GM10266 (cell line): ENCODE data around the gene DTWD2.
"Not testable (repeated sequence)": the region's sequence is repeated elsewhere in the genome, so short reads cannot be mapped to it uniquely, and the experiment has no call there.

ENCODE experiments used
- DNase-seq: peaks from one replicate; pipeline ENCODE4 v3.0.0; 2012; ENCODE audit errors: extremely low spot score
- TF ChIP-seq, protein P1 (sequence below): IDR thresholded peaks from 2 replicates; pipeline ENCODE4 v1.5.1; 2012; ENCODE audit warnings: mild to moderate bottlenecking, low read depth; ENCODE audit not compliant: control insufficient read depth, insufficient read depth; ENCODE audit errors: missing control alignments

DTWD2 gene

DNA sequence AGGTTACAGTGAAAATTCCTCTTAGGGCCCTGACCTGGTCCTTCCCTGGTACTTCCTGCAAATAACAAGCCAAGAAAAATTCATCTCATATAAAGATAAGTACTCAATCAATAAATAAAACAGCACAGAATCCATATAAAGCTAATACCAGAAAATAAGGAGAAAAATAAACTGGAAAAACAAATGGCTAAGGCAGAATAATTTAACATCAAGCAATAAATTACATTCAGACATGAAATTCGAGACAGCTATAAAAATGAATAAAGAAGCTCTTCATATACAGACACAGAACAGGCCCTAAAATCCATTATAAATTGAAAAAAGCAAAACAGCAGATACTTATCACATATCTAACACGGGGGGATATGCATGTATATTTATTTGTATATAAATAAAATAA is 99.2 kb downstream of the DTWD2 start:
- TF ChIP-seq, protein P1, sequence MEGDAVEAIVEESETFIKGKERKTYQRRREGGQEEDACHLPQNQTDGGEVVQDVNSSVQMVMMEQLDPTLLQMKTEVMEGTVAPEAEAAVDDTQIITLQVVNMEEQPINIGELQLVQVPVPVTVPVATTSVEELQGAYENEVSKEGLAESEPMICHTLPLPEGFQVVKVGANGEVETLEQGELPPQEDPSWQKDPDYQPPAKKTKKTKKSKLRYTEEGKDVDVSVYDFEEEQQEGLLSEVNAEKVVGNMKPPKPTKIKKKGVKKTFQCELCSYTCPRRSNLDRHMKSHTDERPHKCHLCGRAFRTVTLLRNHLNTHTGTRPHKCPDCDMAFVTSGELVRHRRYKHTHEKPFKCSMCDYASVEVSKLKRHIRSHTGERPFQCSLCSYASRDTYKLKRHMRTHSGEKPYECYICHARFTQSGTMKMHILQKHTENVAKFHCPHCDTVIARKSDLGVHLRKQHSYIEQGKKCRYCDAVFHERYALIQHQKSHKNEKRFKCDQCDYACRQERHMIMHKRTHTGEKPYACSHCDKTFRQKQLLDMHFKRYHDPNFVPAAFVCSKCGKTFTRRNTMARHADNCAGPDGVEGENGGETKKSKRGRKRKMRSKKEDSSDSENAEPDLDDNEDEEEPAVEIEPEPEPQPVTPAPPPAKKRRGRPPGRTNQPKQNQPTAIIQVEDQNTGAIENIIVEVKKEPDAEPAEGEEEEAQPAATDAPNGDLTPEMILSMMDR, result no peak
- DNase-seq, result no peak

DNA sequence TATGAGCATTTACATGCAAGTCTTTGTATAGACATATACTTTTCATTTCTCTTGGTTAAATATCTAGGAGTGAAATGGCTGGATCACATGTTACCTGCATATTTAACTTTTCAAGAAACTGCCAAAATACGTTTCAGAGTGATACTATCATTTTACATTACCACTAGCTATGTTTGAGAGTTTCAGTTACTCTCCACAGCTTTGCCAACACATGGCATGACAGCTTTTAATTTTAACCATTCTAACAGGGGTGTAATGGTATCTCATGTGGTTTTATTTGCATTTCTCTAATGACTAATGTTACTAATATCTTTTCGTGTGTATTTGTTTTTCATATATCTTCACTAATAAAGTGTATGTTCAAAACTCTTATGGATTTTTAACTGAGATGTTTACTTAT is 99.8 kb downstream of the DTWD2 start:
- TF ChIP-seq, protein P1, result no peak
- DNase-seq, result no peak

DNA sequence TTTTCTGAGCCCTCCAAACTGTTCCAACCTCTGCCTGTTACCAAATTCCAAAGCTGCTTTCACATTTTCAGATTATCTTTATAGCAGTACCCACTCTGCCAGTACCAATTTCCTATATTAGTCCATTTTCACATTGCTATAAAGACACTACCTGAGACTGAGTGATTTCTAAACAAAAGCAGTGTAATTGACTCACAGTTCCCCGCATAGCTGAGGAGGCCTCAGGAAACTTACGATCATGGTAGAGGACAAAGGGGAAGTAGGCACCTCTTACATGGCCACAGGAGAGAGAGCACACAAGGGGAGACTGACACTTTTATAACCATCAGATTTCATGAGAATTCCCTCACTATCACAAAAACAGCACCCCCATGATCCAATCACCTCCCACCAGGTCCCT is 105.0 kb downstream of the DTWD2 start:
- DNase-seq, result no peak
- TF ChIP-seq, protein P1, result no peak

DNA sequence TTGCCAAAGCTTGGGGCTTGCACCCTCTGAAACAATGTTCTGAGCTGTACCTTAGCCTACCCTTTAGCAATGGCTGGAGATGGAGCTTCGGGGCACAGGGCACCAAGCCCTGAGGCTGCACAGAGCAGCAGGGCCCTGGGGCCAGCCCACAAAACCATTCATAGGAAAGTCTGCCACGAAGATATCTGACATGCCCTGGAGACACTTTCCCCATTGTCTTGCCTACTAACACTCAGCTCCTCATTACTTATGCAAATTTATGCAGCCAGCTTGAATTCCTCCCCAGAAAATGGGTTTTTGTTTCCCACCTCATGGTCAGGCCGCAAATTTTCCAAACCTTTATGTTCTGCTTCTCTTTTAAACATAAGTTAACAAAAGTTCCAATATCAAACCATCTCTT is 105.7 kb downstream of the DTWD2 start:
- TF ChIP-seq, protein P1, result no peak
- DNase-seq, result no peak

DNA sequence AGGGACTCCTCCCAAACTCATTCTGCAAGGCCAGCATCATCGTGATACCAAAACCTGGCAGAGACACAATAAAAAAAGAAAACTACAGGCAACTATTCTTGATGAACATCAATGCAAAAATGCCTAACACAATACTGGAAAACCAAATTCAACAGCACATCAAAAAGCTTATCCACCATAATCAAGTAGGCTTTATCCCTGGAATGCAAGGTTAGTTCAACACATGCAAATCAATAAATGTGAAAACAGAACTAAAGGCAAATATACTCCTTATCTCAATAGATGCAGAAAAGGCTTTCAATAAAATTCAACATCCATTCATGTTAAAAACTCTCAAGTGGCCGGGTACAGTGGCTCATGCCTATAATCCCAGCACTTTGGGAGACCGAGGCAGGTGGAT is 111.5 kb downstream of the DTWD2 start:
- not testable (repeated sequence) for DNase-seq

DNA sequence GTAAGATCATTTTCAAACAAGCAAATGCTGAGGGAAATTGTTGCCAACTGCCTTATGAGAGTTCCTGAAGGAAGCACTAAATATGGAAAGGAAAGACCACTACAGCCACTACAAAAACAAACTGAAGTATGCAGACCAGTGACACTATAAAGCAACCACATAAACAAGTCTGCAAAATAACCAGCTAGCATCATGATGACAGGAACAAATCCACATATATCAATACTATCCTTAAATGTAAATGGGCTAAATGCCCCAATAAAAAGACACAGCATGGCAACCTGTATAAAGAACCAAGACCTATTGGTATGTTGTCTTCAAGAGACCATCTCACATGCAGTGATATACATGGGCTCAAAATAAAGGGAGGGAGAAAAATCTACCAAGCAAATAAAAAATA is 113.2 kb downstream of the DTWD2 start:
- no peak for DNase-seq
- TF ChIP-seq, protein P1, result no peak

DNA sequence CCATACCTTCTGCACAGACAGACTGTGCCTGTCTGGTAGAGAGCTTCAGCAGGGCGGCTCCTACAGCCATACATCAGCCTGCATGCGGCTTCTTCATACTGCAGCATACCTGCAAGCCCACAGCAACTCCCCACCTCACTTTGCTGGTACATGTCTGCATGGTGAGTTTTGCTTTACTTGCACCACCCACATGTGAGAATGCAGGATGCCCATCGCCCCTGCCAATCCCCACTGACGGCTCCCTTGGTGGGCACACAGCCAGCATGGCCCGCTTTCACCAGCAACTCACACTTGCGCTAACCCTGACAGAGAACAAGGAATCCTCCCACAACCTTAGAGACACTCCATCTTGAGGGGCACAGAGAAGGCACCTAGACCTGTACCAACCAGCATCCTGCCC is 114.9 kb downstream of the DTWD2 start:
- no peak for DNase-seq
- TF ChIP-seq, protein P1, result no peak

DNA sequence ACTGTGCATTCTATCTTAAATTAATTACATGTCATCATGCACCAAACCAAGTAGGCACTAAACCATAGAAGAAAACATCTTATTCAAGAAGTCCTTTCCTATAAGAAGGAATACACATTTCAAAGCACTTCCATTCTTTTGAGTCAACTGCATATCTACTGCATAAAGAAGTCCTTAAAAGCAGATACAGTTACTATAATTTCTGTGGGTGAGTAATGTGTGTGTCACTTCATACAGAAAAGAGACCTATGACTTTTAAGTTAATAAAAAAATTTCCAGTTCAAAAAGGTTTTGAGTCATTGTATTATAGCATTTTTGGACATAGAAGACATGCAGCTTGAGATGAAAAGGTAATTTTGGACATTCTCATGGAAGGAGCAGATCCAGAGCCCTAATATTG is 125.0 kb downstream of the DTWD2 start:
- TF ChIP-seq, protein P1, result no peak
- DNase-seq, result no peak
